Uterus (tissue), 4 donors: Measurements from ENCODE around the gene NSL1. TPM values are rescaled to one million over a fixed set of nuclear protein-coding genes. Genes with fewer than 3 reads are reported as not detected.

ENCODE experiments used
- DNase-seq, 2 donors: peaks; one replicate each; pipeline ENCODE4 v3.0.0-alpha.2; 2019 to 2020
- H3K27ac ChIP-seq, 2 donors: fragments of 200-600 bp; sonication (generic); 1 replicate in 1 of 2; 2 replicates in 1 of 2; pipeline ENCODE4 v1.5.1; 2016 to 2018
- H3K27me3 ChIP-seq, 2 donors: fragments of 200-600 bp; sonication (generic); one replicate each; pipeline ENCODE4 v1.5.1; 2018 to 2019; ENCODE audit warnings: control low read depth in 1 of 2
- H3K36me3 ChIP-seq, 2 donors: fragments of 200-600 bp; sonication (generic); one replicate each; pipeline ENCODE4 v1.5.1; 2019; ENCODE audit warnings: control low read depth in 1 of 2
- H3K4me1 ChIP-seq, 2 donors: fragments of 200-600 bp; sonication (generic); one replicate each; pipeline ENCODE4 v1.5.1; 2018 to 2019; ENCODE audit warnings: control low read depth in 1 of 2
- H3K4me3 ChIP-seq, 2 donors: fragments of 200-600 bp; sonication (generic); 1 replicate in 1 of 2; 2 replicates in 1 of 2; pipeline ENCODE4 v1.5.1; 2018 to 2019; ENCODE audit warnings: mild to moderate bottlenecking in 1 of 2
- H3K9me3 ChIP-seq, 2 donors: fragments of 200-600 bp; sonication (generic); one replicate each; pipeline ENCODE4 v1.5.1; 2019; ENCODE audit warnings: control low read depth in 1 of 2
- POLR2A ChIP-seq, 2 donors: fragments of 450-650 bp; IDR thresholded peaks; one replicate each; pipeline ENCODE4 v1.6.1; 2016; ENCODE audit warnings: antibody characterized with exemption in 2 of 2, mild to moderate bottlenecking in 1 of 2, moderate library complexity in 1 of 2
- intact Hi-C: fragments of 100-400 bp; cut with DNase I; formaldehyde crosslinking; loops from one replicate; pipeline ENCODE4 v1.15.1; 2023; ENCODE audit warnings: low total_unique reads
- total RNA-seq, 4 donors: library from RNA; depleted of rRNA in 3 of 4; stranded (reverse); fragments of >200 nt in 3 of 4; gene quantifications; one replicate each; pipeline versions ENCODE4 v1.1.0 to v1.2.4, GENCODE V29; 2014 to 2023
- TF ChIP-seq, protein P1 (sequence below), 4 experiments: fragments of 200-600 bp in 2 of 4; fragments of 450-650 bp in 2 of 4; sonication (generic) in 2 of 4; IDR thresholded peaks; one replicate each; pipeline ENCODE4 v1.5.1; 2016 to 2019; ENCODE audit warnings: antibody characterized with exemption in 4 of 4, mild to moderate bottlenecking in 2 of 4, moderate library complexity in 1 of 4
- donor health status: DM: yes; HTN: yes; CAD: no.

Gene NSL1
- total RNA-seq, 4 donors from 2014 or later = 39.1 to 73.8 (median 60.5) TPM

DNA sequence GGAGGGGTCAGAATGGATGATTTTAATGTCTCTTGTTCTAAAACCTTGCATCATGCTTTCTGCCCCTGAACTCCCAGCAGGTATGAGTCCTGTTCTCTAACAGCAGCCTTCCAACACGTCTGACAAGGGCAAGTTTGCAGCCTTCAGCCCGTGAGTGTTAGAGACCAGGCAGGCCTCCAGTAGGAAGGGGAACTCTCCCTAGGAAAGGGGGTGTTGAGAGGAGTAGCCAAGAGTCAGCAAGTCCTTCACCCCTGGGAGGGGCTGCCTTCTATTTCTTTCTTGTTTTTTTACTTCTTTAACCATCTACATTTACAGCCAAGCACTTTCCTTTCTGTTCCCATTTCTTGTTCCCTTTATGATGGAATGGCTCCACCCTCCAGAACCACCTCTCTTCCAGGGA is 106.1 kb downstream of the NSL1 start:
- Histone ChIP-seq H3K4me3 (no peak overlapping the region), H3K4me1 (no peaks in the 10 kb centered on the region), H3K36me3 (no peaks in the 10 kb centered on the region), H3K27me3 (no peaks in the 10 kb centered on the region), H3K27ac (no peak overlapping the region), H3K9me3 (no peaks in the 10 kb centered on the region)
- intact Hi-C loops = no loop called here
- no peak for TF ChIP-seq POLR2A (IDR thresholded peaks at IDR 0.05)
- TF ChIP-seq, protein P1, sequence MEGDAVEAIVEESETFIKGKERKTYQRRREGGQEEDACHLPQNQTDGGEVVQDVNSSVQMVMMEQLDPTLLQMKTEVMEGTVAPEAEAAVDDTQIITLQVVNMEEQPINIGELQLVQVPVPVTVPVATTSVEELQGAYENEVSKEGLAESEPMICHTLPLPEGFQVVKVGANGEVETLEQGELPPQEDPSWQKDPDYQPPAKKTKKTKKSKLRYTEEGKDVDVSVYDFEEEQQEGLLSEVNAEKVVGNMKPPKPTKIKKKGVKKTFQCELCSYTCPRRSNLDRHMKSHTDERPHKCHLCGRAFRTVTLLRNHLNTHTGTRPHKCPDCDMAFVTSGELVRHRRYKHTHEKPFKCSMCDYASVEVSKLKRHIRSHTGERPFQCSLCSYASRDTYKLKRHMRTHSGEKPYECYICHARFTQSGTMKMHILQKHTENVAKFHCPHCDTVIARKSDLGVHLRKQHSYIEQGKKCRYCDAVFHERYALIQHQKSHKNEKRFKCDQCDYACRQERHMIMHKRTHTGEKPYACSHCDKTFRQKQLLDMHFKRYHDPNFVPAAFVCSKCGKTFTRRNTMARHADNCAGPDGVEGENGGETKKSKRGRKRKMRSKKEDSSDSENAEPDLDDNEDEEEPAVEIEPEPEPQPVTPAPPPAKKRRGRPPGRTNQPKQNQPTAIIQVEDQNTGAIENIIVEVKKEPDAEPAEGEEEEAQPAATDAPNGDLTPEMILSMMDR (IDR thresholded peaks at IDR 0.05) = no peak
- DNase-seq = no peak

DNA sequence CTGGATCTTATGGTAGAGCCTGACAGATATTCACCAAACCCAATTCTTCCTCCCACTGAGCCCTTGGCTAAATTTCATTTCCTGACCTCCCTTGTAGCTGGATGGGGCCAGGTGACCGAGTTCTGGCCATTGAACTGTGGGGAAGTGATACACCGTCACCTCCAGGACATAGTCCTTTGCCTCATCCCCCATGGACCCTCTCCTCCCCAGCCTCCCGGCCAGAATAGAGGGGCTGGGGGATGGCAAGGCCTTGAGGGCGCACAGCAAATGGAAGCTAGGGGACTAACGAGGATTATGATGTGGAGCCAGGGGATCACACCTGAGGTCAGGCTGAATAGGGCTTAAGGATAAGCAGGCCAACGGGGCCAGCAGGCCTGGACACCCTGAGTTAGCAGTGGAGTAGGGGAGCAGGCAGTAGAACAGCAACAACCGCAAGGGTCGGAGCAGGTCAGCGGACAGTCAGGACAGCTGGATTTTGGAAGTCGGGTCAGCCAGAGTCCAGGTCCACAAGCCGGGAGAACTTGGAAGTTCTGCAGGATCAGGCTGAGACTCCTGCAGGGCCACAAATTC is 107.0 kb downstream of the NSL1 start:
- no peak overlapping the region for H3K4me3 ChIP-seq
- H3K9me3 ChIP-seq = no peaks in the 10 kb centered on the region
- H3K36me3 ChIP-seq = no peaks in the 10 kb centered on the region
- intact Hi-C loops = no loop called here
- H3K27me3 ChIP-seq = no peaks in the 10 kb centered on the region
- no peak overlapping the region for H3K27ac ChIP-seq
- no peak for DNase-seq
- H3K4me1 ChIP-seq = no peaks in the 10 kb centered on the region
- TF ChIP-seq, protein P1 (IDR thresholded peaks at IDR 0.05) = no peak
- TF ChIP-seq POLR2A (IDR thresholded peaks at IDR 0.05) = no peak

DNA sequence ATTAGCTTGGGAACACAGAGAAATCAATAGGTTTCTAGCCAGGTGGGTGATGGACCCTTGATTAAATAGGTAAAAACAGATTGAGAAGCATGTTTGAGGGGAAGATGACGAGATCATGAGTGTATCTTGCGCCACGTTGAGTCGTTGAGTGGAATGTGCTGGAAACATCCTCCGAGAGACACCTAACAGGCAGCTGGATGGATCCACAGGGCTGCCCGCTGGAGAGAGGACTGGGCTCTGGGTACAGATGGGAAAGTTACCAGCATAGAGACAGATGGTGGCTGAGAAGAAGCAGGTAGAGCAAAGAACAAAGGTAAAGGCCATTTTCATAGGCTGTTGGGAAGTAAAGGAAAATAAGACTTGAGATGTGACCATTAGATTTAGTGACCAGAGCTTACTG is 107.5 kb downstream of the NSL1 start:
- intact Hi-C loops = no loop called here
- no peak overlapping the region for H3K4me3 ChIP-seq

DNA sequence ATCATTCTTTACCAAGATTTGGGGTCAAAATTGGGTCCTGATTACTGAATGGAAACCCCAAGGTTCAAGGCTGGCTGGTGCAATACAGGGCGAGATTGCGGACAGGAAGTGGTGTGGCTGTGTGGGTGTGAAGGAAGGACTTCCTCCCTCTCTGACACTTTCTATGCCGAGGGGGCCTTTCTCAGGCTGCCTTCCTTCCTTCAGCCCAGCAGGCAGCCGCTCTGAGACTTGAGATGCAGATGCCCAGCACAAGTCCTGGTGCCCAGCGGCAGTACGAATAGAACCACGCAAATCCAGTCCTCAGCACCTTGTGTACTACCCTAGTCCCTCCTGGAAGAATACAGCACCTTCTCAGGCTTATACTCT is 108.2 kb downstream of the NSL1 start:
- Histone ChIP-seq H3K9me3 (no peaks in the 10 kb centered on the region), H3K27me3 (no peaks in the 10 kb centered on the region), H3K4me3 (no peak overlapping the region), H3K36me3 (no peaks in the 10 kb centered on the region), H3K4me1 (no peaks in the 10 kb centered on the region), H3K27ac (no peak overlapping the region)
- DNase-seq = no peak
- intact Hi-C loops = no loop called here
- TF ChIP-seq, protein P1 (IDR thresholded peaks at IDR 0.05) = no peak
- TF ChIP-seq POLR2A (IDR thresholded peaks at IDR 0.05) = no peak

More for the DNA sequence above, 107.5 kb downstream of the NSL1 start:
- Histone ChIP-seq H3K27ac (no peak overlapping the region), H3K4me1 (no peaks in the 10 kb centered on the region), H3K36me3 (no peaks in the 10 kb centered on the region), H3K27me3 (no peaks in the 10 kb centered on the region), H3K9me3 (no peaks in the 10 kb centered on the region)
- TF ChIP-seq, protein P1 (IDR thresholded peaks at IDR 0.05) = no peak
- no peak for TF ChIP-seq POLR2A (IDR thresholded peaks at IDR 0.05)
- DNase-seq = no peak

DNA sequence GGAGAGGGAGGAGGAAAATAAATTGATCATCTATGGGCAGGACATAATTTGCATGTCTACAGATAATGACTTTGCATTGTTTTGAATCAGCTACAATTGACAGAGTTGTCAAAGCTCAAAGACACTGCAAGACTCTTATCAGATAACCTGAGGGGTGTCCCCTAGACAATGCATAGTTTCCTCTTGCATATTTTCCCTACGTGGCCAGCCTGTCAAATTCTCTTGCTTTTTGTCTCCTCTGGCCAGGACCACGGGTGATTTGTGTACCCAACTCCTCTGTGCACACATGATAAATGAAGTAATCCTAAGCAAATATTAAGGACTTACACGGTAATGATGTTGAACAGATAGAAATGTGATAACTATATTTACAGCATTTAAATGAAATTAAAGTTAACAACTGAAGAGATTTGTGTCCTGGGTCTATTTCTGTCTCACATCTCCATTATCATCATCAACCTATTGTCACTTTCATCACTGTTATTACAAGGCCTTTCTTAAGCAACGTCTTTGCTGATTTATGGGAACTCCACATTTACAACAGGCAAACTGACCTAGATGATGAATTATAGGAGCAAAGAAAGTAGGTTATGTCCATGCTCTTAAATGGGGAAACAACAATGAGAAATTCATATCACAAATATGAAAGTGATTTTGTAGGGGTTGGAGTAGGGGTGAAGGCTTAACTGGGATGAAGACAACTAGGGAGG is 110.7 kb downstream of the NSL1 start:
- Histone ChIP-seq H3K27ac (no peak overlapping the region), H3K4me1 (no peaks in the 10 kb centered on the region), H3K9me3 (no peaks in the 10 kb centered on the region), H3K4me3 (no peak overlapping the region), H3K27me3 (no peaks in the 10 kb centered on the region), H3K36me3 (no peaks in the 10 kb centered on the region)
- intact Hi-C loops = no loop called here
- DNase-seq = no peak
- TF ChIP-seq, protein P1 (IDR thresholded peaks at IDR 0.05) = no peak
- no peak for TF ChIP-seq POLR2A (IDR thresholded peaks at IDR 0.05)
